GM23338 (cell line): ENCODE data around the gene PRELP.

Source experiments
- CTCF ChIP-seq, 2 experiments: fragments of 200-600 bp in 1 of 2; sonication (generic) in 1 of 2; conservative IDR thresholded peaks; 2 replicates each; pipeline versions ENCODE4 v1.5.1 to v1.6.1; 2016 to 2017; ENCODE audit warnings: antibody characterized with exemption in 2 of 2, low read depth in 2 of 2, mild to moderate bottlenecking in 2 of 2, moderate library complexity in 1 of 2
- ETS1 ChIP-seq: IDR thresholded peaks from 2 replicates; pipeline ENCODE4 v1.6.1; 2016; ENCODE audit warnings: antibody characterized with exemption

- TF ChIP-seq ETS1 (no peak), CTCF (conservative IDR thresholded peaks at IDR 0.05; ENCODE audit: low read depth in 2 of 2) (no peak)
Measured at GRCh38 chr1:203453616-203454015, 22.0 kb upstream of the PRELP start.
